Inflammatory macrophage treated with lipopolysaccharide for 4 hours (primary cell): ENCODE results near the gene OSBPL9.

Source experiments
- DNase-seq: peaks from one replicate; pipeline ENCODE4 v3.0.0-alpha.2; 2020

OSBPL9 gene

GRCh38 chr1:51744506-51745303, 127.8 kb downstream of the OSBPL9 start:
- DNase-seq: no peak

- DNase-seq: no peak
Observed at GRCh38 chr1:51745304-51745570, 128.3 kb downstream of the OSBPL9 start.

- no peak for DNase-seq
Observed at GRCh38 chr1:51749151-51749550, 132.3 kb downstream of the OSBPL9 start.

- no peak for DNase-seq
Observed at GRCh38 chr1:51750218-51750617, 133.3 kb downstream of the OSBPL9 start.

GRCh38 chr1:51750729-51751128, 133.8 kb downstream of the OSBPL9 start:
- peak; percentile 39 for DNase-seq

- no peak for DNase-seq
Observed at GRCh38 chr1:51752073-51752948, 135.4 kb downstream of the OSBPL9 start.

- no peak for DNase-seq
Observed at GRCh38 chr1:51753969-51754368, 137.1 kb downstream of the OSBPL9 start.

- no peak for DNase-seq
Observed at GRCh38 chr1:51754666-51755065, 137.8 kb downstream of the OSBPL9 start.

- DNase-seq: no peak
Observed at GRCh38 chr1:51755437-51755836, 138.5 kb downstream of the OSBPL9 start.

- no peak for DNase-seq
Observed at GRCh38 chr1:51756290-51756689, 139.4 kb downstream of the OSBPL9 start.

- no peak for DNase-seq
Observed at GRCh38 chr1:51758310-51758709, 141.4 kb downstream of the OSBPL9 start.

- DNase-seq: no peak
Observed at GRCh38 chr1:51760872-51761271, 144.0 kb downstream of the OSBPL9 start.

GRCh38 chr1:51761351-51761750, 144.5 kb downstream of the OSBPL9 start:
- no peak for DNase-seq

GRCh38 chr1:51768971-51769588, 152.2 kb downstream of the OSBPL9 start:
- DNase-seq: peak; percentile 58

- DNase-seq: peak; percentile 26
Observed at GRCh38 chr1:51776408-51776807, 159.5 kb downstream of the OSBPL9 start.

GRCh38 chr1:51780927-51781326, 164.0 kb downstream of the OSBPL9 start:
- no peak for DNase-seq

- no peak for DNase-seq
Observed at GRCh38 chr1:51784997-51785421, 168.1 kb downstream of the OSBPL9 start.

GRCh38 chr1:51788938-51789337, 172.0 kb downstream of the OSBPL9 start:
- DNase-seq: no peak

GRCh38 chr1:51789342-51789741, 172.4 kb downstream of the OSBPL9 start:
- no peak for DNase-seq

- no peak for DNase-seq
Observed at GRCh38 chr1:51790385-51790784, 173.5 kb downstream of the OSBPL9 start.

- DNase-seq: no peak
Observed at GRCh38 chr1:51791888-51792287, 175.0 kb downstream of the OSBPL9 start.

GRCh38 chr1:51792864-51793263, 176.0 kb downstream of the OSBPL9 start:
- DNase-seq: peak; percentile 71

- no peak for DNase-seq
Observed at GRCh38 chr1:51794260-51794659, 177.4 kb downstream of the OSBPL9 start.

- DNase-seq: no peak
Observed at GRCh38 chr1:51794868-51795267, 178.0 kb downstream of the OSBPL9 start.
